Neural cell (in vitro differentiated cells): ENCODE results near the gene ADAP1.

Experiments used
- CTCF ChIP-seq: fragments of 450-650 bp; IDR thresholded peaks from 2 replicates; pipeline ENCODE4 v1.5.1; 2014; ENCODE audit warnings: antibody characterized with exemption, mild to moderate bottlenecking, moderate library complexity; ENCODE audit not compliant: poor library complexity, severe bottlenecking
- EP300 ChIP-seq: fragments of 450-650 bp; conservative IDR thresholded peaks from 2 replicates; pipeline ENCODE4 v1.6.1; 2014; ENCODE audit warnings: antibody characterized with exemption, mild to moderate bottlenecking, moderate library complexity; ENCODE audit not compliant: poor library complexity, severe bottlenecking
- EZH2 ChIP-seq: fragments of 200-600, 300-800 bp; shearing (Covaris generic), sonication (generic); IDR thresholded peaks from 2 replicates; pipeline ENCODE4 v1.6.1; 2014; ENCODE audit warnings: antibody characterized with exemption, low read length, borderline replicate concordance, mild to moderate bottlenecking; ENCODE audit not compliant: insufficient read depth, poor library complexity, severe bottlenecking
- POLR2AphosphoS5 ChIP-seq: IDR thresholded peaks from 2 replicates; pipeline ENCODE4 v1.6.1; 2012
- RAD21 ChIP-seq: fragments of 450-650 bp; conservative IDR thresholded peaks from 2 replicates; pipeline ENCODE4 v1.6.1; 2014; ENCODE audit warnings: antibody characterized with exemption, mild to moderate bottlenecking, moderate library complexity
- REST ChIP-seq: IDR thresholded peaks from 2 replicates; pipeline ENCODE4 v1.6.1; 2012; ENCODE audit warnings: borderline replicate concordance
- SMC3 ChIP-seq: fragments of 450-650 bp; conservative IDR thresholded peaks from 2 replicates; pipeline ENCODE4 v1.6.1; 2014; ENCODE audit warnings: antibody characterized with exemption, mild to moderate bottlenecking, moderate library complexity; ENCODE audit not compliant: poor library complexity

GRCh38 chr7:903921-904755 is 50.3 kb downstream of the ADAP1 start:
- TF ChIP-seq CTCF: no peak
- TF ChIP-seq EZH2: no peak
- no peak for TF ChIP-seq RAD21
- TF ChIP-seq POLR2AphosphoS5: no peak
- no peak for TF ChIP-seq REST
- no peak for TF ChIP-seq EP300
- TF ChIP-seq SMC3: no peak
